Activated naive CD4-positive, alpha-beta T cell treated with anti-CD3 and anti-CD28 coated beads, Interleukin-2, amount 50 U/mL, for 16 hours (primary cell): ENCODE results near the gene TAL1.
"Not testable (repeated sequence)": the region's sequence is repeated elsewhere in the genome, so short reads cannot be mapped to it uniquely, and the experiment has no call there.

Source experiments
- DNase-seq: peaks from one replicate; pipeline ENCODE4 v3.0.0-alpha.2; 2020

The TAL1 gene

DNA sequence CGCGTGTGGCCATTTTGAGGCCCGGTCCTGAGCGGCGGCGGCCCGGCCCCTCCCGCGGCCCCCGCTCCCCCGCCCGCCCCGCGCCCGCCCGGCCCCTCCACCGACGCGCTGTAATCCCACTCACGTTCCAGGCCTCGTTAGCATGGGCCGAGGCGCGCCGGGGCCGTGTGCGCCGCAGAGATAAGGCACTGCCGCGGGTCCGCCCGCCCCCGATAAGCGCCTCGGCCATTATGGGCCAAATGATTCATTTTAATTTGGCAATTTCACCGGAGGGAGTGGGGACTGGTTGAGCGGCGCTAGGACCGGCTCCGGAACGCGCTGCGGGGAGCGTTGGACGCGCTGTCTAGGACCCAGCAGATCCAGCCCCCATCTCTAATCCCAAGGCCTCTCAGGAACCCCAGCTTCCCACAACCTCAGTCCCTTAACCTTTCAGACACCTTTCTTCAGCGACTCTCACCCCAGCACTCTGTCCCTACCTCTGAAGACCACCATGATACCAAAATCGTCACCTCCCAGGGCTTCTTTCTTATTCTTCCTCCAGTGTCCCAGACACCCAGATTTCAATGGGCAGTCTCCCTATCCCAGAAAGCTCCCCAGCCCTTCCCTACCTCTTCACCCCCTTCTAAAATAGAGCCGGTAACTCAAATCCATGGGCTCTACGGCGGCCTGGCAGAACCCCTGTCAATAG, at the start of gene TAL1:
Gene TAL1 (minus strand): TSS at position 39 of the 688 bp plus-strand sequence. CDS start 6,337 bp downstream, outside the sequence.
- no peak for DNase-seq

DNA sequence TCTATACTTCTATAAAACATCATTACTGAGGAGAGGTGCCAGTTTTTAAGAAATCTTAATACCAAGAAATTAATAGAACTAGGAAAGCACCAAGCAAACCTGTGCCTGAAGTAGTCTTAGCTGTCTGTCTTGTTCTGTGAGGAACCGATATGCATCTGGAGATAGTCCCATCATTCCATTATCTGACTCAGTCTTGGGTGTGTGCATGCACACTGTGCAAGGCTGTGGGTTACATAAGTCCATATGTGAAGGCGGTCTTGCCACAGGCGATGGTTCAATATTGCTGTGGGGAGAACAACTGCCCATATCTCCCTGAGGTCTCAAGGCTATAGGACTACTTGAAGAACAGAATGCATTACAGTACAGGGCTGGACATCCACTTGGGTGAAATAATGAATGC, 48.1 kb upstream of the TAL1 start:
- no peak for DNase-seq

DNA sequence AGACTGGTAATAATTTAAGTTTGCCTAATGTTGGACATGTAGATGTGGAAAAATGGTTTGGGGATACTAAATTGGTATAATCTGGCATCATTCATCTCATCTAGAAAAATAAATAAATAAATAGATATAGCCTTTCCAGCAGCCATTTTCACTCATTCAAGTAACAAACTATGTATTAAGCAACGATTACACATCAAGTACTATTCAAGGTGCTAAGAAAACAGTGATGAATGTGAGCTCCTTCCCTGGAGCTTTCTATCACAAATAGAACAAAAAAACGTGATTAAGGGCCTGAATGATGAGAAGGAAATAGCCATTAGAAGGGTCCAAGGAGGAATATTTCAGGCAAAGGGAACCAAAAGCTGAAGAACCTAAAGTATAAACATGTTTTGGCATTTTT, 44.8 kb upstream of the TAL1 start:
- no peak for DNase-seq

DNA sequence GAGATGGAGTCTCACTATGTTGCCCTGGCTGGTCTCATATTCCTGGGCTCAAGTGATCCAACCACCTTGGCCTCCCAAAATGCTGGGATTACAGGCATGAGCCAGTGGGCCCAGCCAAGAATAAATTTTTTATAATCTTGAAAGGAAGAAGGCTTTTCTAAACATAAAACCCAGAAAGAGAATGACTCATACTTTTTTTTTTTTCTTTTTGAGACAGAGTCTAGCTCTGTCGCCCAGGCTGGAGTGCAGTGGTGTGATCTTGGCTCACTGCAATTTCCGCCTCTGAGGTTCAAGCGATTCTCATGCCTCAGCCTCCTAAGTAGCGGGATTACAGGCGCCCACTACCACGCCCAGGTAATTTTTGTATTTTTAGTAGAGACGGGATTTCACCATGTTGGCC, 43.8 kb upstream of the TAL1 start:
- DNase-seq, result not testable (repeated sequence)

DNA sequence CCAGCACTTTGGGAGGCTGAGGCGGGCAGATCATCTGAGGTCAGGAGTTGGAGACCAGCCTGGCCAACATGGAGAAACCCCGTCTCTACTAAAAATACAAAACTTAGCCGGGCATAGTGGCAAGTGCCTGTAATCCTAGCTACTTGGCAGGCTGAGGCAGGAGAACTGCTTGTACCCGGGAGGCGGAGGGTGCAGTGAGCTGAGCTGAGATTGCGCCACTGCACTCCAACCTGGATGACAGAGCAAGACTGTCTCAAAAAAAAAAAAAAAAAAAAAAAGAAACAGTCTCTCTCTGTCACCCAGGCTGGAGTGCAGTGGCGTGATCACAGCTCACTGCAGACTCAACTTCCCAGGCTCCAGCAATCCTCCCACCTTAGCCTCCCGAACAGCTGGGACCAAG, 33.5 kb upstream of the TAL1 start:
- not testable (repeated sequence) for DNase-seq

DNA sequence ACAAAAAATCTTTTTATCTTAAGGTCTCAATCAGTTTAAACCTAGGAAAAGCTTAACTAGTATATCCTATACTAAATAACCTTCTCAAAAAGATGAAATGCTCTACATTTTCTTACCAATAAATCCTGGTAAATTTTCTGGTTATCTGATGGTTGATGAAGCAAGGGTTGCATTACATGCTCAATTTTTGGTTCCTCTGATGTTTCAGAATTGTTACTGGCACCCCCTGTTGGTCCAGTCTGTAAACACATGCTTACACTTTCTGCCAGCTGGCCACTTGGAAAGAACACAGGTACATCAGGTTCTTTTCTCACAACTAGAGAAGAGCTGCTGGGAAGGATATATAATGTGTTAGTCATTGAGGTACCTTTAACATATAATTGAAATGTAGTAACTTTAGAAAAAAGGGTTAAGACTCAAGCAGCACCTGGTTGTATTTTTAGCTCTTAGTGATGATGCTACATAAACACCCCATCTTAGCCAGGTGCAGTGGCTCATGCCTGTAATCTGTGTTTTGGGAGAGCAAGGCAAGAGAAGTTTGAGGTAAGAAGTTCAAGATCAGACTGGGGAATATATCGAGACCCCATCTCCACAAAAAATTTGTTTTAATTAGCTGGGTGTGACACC, 30.9 kb upstream of the TAL1 start:
- peak; percentile 39 for DNase-seq

DNA sequence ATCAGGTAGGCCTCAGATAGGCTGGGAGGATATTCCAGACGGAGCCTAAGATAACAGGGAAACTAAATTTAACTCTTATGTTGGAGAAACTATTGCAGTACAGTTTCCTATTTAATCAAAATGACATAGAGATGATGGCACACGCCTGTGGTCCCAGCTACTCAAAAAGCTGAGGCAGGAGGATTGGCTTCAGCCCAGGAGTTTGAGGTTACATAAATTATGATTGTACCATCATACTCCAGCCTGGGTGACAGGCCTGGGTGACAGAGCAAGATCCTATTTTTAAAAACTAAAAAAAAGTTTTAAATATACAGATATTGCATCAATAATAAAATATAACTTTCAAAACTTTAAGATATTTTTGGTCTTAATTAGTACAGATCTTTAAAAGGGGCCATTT, 25.2 kb upstream of the TAL1 start:
- no peak for DNase-seq

DNA sequence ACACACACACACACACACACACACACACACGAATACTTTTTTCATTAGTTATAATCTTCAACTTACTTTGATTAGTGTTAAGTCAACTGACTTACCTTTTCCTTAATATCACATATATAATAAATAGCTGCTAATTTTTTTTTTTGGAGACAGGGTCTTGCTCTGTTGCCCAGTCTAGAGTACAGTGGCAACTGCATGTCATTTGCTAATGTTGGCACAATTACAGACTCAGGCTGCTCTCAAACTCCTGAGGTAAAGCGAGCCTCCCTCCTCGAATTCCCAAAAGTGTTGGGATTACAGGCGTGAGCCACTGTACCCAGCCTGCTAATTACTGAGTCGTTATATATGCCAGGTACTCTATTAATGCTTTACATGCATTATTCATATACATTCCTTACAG, 20.8 kb upstream of the TAL1 start:
- no peak for DNase-seq

DNA sequence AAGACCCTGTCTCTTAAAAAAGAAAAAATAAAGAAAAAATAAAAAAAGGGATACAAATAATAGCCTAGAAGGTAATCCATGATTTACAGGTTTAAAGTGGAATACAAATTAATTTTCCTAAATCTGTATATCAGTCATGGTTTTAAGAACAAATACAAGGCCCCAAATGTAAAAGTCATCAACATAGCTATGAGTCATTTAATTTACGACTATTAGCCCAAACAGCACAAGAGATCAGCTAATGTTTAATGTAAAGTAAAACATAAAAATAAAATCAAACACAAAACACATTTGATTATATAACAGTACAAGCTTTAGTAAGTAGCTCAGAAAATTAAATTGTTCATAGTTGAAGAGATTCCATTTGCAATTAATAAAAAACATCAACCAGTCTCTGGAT, 20.3 kb upstream of the TAL1 start:
- no peak for DNase-seq

DNA sequence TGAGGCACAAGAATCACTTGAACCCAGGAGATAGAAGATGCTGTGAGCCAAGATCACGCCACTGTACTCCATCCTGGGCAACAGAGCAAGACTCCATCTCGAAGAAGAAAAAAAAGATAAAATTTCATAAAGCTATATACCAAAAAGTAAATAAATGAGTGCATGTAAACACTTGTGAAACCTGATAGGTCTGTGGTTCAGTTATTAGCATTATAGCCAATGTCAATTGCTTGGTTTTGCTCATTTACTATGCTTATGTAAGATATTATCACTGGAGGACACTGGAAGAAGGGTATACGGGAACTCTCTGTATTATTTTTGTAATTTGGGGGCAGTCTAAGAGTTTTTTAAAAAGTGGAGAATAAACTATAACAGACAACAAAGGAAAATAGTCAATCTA, 17.7 kb upstream of the TAL1 start:
- DNase-seq, result no peak

DNA sequence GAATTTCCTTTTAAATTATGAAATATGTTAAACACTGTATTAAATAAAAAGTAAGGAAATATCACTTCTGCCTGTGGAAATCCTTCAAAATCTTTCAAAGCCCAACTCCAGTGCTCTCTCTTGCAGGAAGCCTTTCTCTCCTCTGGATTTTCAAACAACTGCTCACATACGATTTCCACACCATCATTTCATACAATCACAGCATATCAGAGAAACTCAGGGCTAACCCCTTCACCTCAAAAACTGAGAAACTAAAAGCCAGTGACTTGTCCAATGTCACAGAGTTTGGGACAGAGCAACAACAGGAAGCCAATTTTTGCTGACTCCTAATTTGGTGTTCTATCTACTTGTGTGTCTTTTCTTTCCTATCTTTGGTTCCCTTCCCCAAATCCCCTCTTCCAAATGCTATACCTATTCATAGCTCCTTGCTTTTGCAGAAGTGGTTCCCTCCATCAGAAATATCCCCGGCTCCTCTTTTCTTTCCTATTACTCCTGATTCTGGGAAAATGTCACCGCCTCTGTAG, 12.4 kb upstream of the TAL1 start:
- no peak for DNase-seq

DNA sequence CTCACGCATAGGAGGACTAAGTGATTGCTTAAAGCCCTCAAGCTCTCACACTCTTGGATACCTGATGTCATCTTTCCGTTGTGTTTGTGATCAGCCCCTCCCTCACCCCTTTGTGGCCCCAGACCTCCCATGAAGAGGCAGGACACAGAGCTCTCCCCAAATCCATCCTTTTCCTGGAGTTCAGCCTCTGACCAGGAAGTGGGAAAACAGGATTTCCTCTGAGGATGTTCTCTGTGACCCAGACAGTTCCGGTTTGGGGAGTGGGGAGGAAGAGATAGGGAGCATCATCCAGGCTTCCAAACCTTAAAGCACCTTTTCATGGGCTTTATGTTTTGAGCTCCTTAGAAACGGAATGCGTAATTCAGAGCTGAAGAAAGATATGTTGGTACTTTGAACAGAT, 11.9 kb upstream of the TAL1 start:
- no peak for DNase-seq

DNA sequence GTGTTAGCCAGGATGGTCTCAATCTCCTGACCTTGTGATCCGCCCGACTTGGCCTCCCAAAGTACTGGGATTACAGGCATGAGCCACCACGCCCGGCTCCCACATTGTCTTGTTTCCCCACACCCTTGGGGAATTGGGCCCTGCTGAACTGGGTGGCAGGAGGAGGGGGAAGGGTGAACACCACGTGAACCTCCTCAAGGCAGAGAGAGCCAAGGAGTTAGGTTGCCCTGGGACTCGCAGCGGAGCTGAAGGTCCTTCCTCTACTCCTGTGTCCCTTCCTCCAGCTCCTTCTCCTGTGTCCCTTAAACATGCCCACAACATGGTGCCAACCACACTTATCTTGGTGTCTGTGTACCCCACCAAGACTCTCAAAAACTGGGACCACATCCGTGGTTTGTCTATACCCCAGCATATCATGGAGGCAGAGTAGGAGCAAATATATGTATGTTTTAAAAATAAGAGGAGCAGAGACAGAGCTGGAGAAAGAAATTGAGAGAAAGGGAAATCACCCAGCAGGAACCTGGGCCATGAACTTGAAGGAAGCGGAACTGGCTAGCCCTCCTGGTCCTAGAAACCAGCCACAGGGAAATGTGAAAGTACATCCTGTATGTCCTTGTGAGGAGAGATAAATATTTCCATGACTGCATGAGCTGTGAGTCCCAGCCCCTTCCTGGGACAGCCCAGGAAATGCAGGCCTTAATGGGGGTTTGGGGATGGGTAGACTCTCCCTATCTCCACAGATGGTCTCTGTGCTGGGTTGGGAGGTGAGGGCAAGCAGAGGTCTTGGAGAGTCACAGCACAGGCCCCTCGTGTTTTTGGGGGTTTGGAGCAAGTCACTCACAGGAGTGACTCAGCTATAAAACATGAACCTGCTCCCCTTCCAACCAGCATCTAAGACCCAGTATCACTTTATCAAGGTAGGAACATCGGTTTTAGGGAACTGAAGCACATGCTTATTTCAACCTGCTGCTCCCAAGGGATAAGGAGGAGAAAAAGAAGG, 9.4 kb upstream of the TAL1 start:
- no peak for DNase-seq

DNA sequence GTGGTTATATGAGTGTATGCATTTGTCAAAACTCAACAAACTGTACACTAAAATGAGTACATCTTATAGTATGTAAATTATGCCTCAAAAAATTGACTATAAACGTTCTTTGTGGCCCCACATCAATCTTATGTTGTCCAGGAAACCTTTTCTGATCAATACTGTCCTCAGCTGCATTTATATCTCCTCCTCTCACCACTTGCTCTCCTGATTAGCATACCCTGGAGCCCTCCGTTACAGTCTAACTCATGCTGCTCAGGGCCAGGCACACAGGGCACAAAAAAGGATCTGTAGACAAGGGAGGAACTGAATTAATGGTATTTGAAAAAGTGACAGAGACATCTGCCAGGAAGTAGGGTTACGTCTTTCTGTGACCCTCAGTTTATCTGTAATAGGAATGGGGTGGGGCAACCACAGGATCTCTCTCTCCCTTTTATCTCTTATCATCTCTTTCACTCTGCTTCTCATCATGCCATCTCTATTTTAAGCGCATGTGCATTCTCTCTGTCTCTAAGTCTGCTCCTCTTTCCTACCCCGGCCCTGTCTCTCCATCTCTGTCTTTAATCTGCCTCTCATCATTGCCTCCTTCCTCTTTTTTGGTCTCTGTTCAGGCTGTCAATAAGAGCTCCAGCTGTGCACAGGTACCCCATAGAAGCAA, 7.0 kb upstream of the TAL1 start:
- DNase-seq, result no peak

DNA sequence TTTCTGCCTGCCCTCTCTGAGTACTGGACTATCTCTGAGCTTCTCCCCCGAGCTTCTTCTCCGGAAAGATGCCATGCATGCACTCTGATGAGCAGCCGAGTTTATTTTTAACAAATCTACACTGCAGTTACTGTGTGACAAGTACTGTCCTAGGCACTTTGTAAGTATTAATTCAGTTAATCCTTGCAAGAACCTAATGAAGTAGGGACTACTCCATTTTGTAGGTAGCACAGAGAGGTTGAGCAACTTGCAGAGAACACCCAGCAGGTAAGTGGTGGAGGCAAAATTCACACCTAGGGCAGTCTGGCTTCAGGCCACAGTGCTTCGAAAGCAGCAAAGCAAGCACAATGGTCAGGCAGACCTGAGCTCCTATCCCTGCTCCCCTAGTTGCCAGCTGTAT, 3.8 kb upstream of the TAL1 start:
- DNase-seq, result no peak

DNA sequence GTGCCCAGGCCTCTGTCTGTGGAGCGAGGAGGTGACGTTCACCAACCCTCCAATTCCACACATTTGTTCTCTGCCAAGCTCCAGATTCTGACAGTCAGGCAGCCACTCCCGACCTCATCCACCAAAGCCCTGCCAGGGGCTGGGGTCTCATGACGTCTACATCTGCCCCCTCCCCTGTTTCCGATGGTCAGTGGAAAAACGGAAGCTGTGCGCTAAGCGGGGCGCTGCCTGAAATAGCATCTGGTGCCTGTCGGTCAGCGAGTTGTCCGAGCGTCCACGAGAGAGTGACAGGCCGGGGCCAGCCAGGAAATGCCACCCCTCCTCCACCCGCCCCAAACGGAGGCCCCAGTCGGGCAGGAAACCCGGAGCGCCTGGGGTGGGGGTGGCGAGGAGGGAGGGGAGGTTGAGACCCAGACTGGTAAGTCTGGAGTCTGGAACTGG, 3.2 kb upstream of the TAL1 start:
- DNase-seq, result no peak

DNA sequence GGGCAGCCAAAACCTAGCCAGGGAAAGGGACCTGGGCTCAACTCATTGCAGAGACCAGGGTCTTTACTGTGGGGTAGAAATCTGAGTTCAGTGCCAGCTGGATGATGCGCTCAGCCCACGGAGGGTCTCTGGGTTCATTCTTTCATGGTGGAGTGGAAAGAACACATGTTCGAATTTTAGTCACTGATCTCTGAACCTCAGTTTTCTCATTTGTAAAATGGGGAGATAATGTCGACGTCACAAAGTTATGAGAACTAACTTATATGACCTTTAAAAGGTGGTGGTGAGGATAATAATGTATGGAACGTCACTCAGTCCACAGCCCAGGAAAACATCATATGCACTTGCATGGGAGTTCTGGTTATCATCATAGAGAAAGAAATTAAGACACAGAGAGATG, 1.2 kb upstream of the TAL1 start:
- no peak for DNase-seq

DNA sequence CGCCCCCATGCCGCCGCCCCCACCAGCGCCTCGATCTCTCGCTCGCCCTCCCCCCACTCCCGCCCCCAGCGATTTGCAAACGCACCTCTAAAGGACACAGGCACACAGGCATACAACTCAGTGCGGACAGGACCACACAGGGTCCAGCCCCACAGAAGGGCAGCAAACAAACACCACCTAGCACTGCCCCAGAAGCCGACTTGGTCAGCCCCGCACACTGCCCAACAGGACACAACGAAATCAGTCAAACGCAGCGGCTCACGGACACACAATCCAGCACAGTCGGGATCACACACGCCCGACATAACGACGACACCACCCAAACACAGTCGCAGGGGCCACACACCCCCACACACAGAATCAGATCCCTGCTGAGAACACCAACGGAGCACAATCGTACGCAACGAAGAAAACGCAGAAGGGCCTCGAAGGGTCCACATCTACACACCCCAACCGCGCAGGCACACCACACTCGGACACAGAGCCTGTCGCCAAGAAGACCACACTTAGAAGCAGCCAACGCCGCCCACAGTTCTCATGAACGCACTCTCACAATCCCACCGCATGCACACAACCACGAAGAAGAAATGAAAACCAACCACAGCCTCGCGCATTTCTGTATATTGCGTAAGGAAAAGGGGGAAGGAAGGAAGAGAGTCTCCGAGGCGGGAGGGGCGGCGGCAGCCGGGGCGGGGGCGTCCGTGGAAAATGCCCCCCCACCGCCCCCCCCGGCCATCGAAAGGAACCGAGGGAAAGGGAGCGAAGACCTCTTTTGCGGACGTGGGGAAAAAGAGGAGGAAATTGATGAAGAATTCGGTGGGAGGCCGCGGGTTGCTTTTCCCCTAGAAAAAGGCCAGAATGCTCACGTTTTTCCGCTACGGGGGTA, 481 bp downstream of the TAL1 start:
- DNase-seq, result no peak

DNA sequence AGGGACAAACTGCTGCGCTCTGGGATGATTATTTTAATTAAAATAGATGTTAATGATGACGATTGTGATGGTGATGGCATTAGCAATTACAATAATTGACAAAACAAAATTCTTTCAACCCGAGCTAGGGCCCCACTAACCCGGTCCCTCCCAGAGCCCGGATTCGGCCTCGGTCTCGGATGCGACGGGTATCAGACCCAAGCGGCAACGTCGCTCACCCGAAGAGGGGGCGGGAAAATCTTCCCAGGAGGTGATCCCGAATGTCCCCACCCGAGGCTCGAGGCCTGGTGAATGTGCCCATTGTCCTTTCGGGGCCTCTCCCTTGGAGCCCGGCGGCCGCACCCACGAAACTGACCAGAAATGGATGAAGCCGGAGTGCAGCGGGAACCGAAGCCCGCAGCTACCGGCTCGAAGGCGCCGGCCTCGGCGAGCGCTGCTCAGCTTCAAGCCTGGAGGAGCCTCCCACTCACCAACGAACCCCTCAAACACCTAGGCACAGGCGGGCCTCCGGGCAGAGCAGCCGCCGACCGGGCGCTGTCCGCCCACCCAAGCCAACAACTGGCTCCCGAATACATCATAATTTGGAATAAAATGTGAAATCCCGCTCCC, 1.2 kb downstream of the TAL1 start:
- DNase-seq, result no peak

DNA sequence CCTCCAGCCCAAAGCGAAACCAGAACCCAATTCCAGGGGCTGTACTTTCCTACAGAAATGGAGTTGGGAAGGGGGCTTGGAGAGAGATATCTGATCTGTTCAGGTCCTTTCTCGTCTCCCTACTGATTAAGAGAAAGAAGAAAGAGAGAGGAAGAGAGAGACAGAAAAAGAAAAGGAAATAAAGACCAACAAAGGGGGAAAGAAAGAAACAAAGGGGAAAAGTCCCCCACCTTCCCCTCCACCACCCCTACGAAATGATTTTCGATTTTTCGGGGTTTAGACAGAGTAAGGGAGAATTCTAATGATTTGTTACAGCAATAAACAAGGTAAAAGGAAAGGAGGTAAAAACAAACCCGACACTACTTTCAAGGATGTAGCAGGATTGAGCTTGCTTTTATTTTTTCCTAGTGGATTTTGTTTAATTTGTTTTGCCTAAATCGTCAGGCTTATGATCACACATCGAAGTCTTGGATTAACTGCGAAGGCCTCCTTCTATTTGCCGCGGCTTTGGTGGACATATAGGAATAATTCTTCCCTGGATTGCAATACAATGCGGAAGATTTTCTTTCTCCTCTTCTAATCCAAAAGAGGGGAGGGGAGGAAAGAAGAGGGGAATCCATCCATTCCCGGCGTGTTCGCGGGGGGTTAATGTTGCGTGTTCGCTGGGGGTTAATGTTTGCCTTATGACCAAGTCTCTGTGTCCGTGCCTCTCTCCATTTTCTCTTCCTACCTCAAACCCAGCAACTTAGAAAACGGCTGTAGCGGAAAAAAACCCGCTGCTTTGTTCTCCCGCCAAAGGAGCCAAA, 1.9 kb downstream of the TAL1 start:
- DNase-seq, result no peak
